ENCODE results near the gene PPP3R2. TPM values are rescaled to one million over a fixed set of nuclear protein-coding genes. Genes with fewer than 3 reads are reported as not detected.

PPP3R2 gene
- total and polyA plus RNA-seq, 8 donors = 0.02 TPM; not detected in 7

- no peaks in the 10 kb centered on the region for H3K9me3 ChIP-seq
- TF ChIP-seq CTCF (IDR thresholded peaks at IDR 0.05) = no peak
- FAIRE-seq (no peak), DNase-seq (no peak), ATAC-seq (peak in 2 of 4 donors; percentile 63 to 66)
- H3K27me3 ChIP-seq = no peaks in the 10 kb centered on the region
- H3K4me1 ChIP-seq = no peaks in the 10 kb centered on the region
- peak overlapping the region in 1 of 4 donors; percentile 8 for H3K27ac ChIP-seq
- no peak overlapping the region for H3K4me3 ChIP-seq
- intact Hi-C loops (cut with DNase I) = loop anchor here in 1 of 3 donors (10.0 kb wide), 1 partner anchor 59 kb away; no protein-coding TSS in a partner anchor
- H3K36me3 ChIP-seq = no peaks in the 10 kb centered on the region
- WGBS, 2 donors = 42 to 66% methylated on average over 3 of the region's 3 CpGs
Measured at GRCh38 chr9:101585740-101586139, 9.0 kb downstream of the PPP3R2 start.

- no peak for FAIRE-seq
Measured at GRCh38 chr9:101582553-101582952, 12.2 kb downstream of the PPP3R2 start.

GRCh38 chr9:101579711-101580545, 14.8 kb downstream of the PPP3R2 start:
- Histone ChIP-seq H3K27ac (no peak overlapping the region), H3K27me3 (no peaks in the 10 kb centered on the region), H3K9me3 (no peaks in the 10 kb centered on the region), H3K36me3 (no peaks in the 10 kb centered on the region), H3K4me1 (no peaks in the 10 kb centered on the region), H3K4me3 (no peak overlapping the region)
- 70 to 79% methylated on average over 6 of the region's 6 CpGs for WGBS, 2 donors
- FAIRE-seq (no peak), ATAC-seq (peak in 2 of 4 donors; percentile 50 to 66), DNase-seq (peak in 1 of 6 donors; percentile 25)
- no peak for TF ChIP-seq CTCF (IDR thresholded peaks at IDR 0.05)
- intact Hi-C loops (cut with DNase I) = loop anchor here in 1 of 3 donors (10.0 kb wide), 1 partner anchor 65 kb away; no protein-coding TSS in a partner anchor

More at GRCh38 chr9:101582553-101582952, 12.2 kb downstream of the PPP3R2 start:
- H3K4me1 ChIP-seq = no peaks in the 10 kb centered on the region
- WGBS, 2 donors = 58 to 66% methylated on average over 1 of the region's 1 CpG
- no peak for ATAC-seq
- DNase-seq = no peak
- H3K4me3 ChIP-seq = no peak overlapping the region
- no peak overlapping the region for H3K27ac ChIP-seq
- no peaks in the 10 kb centered on the region for H3K9me3 ChIP-seq
- TF ChIP-seq CTCF (IDR thresholded peaks at IDR 0.05) = no peak
- intact Hi-C loops (cut with DNase I) = loop anchor here in 1 of 3 donors (10.0 kb wide), 1 partner anchor 62 kb away; no protein-coding TSS in a partner anchor
- no peaks in the 10 kb centered on the region for H3K36me3 ChIP-seq
- no peaks in the 10 kb centered on the region for H3K27me3 ChIP-seq

GRCh38 chr9:101578378-101578777, 16.4 kb downstream of the PPP3R2 start:
- WGBS, 2 donors = 60 to 64% methylated on average over 3 of the region's 3 CpGs
- no peak for DNase-seq
- Histone ChIP-seq H3K27me3 (no peaks in the 10 kb centered on the region), H3K27ac (no peak overlapping the region), H3K4me1 (no peaks in the 10 kb centered on the region), H3K4me3 (no peak overlapping the region), H3K36me3 (no peaks in the 10 kb centered on the region), H3K9me3 (no peaks in the 10 kb centered on the region)
- no peak for TF ChIP-seq CTCF (IDR thresholded peaks at IDR 0.05)
- ATAC-seq = no peak
- no peak for FAIRE-seq
- intact Hi-C loops (cut with DNase I) = no loop called here
